GM12878 (cell line): ENCODE results near the gene SIPA1. TPM values are rescaled to one million over a fixed set of nuclear protein-coding genes. Genes with fewer than 3 reads are reported as not detected.

Experiments used
- CBFB ChIP-seq: IDR thresholded peaks from 2 replicates; pipeline ENCODE4 v1.6.1; 2016; ENCODE audit warnings: antibody characterized with exemption, low read depth
- CBX5 ChIP-seq: sonication (generic); IDR thresholded peaks from 2 replicates; pipeline ENCODE4 v1.6.1; 2016; ENCODE audit warnings: low read depth, moderate library complexity, mild to moderate bottlenecking, inconsistent platforms
- CREM ChIP-seq: IDR thresholded peaks from 2 replicates; pipeline ENCODE4 v1.6.1; 2014; ENCODE audit warnings: antibody characterized with exemption, low read depth
- EED ChIP-seq: sonication (generic); IDR thresholded peaks from 2 replicates; pipeline ENCODE4 v1.6.1; 2016; ENCODE audit warnings: antibody characterized with exemption, low read depth
- EP300 ChIP-seq, 2 experiments: fragments of 150-350 bp in 1 of 2; IDR thresholded peaks; 2 replicates each; pipeline ENCODE4 v1.6.1; 2011 to 2012; ENCODE audit warnings: low read depth in 2 of 2, low read length in 2 of 2, borderline replicate concordance in 1 of 2, improper control_type of control experiment in 1 of 2, inconsistent platforms in 1 of 2; ENCODE audit not compliant: control insufficient read depth in 1 of 2
- HDAC2 ChIP-seq: fragments of 200-600 bp; sonication (generic); IDR thresholded peaks from 2 replicates; pipeline ENCODE4 v1.6.1; 2017
- JUNB ChIP-seq: IDR thresholded peaks from 2 replicates; pipeline ENCODE4 v1.6.1; 2016; ENCODE audit warnings: antibody characterized with exemption, mild to moderate bottlenecking
- JUND ChIP-seq: IDR thresholded peaks from 2 replicates; pipeline ENCODE4 v1.6.1; 2012; ENCODE audit warnings: low read depth, mild to moderate bottlenecking, low read length, improper control_type of control experiment, moderate library complexity
- MEF2A ChIP-seq: IDR thresholded peaks from 2 replicates; pipeline ENCODE4 v1.6.1; 2011; ENCODE audit warnings: low read depth, mild to moderate bottlenecking, low read length, moderate library complexity; ENCODE audit not compliant: insufficient read depth
- NR2C1 ChIP-seq: fragments of 450-650 bp; IDR thresholded peaks from 2 replicates; pipeline ENCODE4 v1.6.1; 2017; ENCODE audit warnings: antibody characterized with exemption, mild to moderate bottlenecking, moderate library complexity
- PAX5 ChIP-seq: IDR thresholded peaks from 2 replicates; pipeline ENCODE4 v1.6.1; 2011; ENCODE audit warnings: low read depth, low read length, borderline replicate concordance
- RAD51 ChIP-seq: fragments of 450-650 bp; IDR thresholded peaks from 2 replicates; pipeline ENCODE4 v1.6.1; 2016; ENCODE audit warnings: moderate library complexity, mild to moderate bottlenecking, inconsistent platforms
- SP1 ChIP-seq: IDR thresholded peaks from one replicate; pipeline ENCODE4 v1.6.1; 2011; ENCODE audit warnings: low read depth, low read length
- TBL1XR1 ChIP-seq: IDR thresholded peaks from 2 replicates; pipeline ENCODE4 v1.6.1; 2012; ENCODE audit warnings: low read depth, low read length, improper control_type of control experiment
- YBX1 ChIP-seq: fragments of 450-650 bp; IDR thresholded peaks from 2 replicates; pipeline ENCODE4 v1.6.1; 2016; ENCODE audit warnings: antibody characterized with exemption
- YY1 ChIP-seq: IDR thresholded peaks from 2 replicates; pipeline ENCODE4 v1.6.1; 2011; ENCODE audit warnings: low read depth, mild to moderate bottlenecking, low read length
- ZNF217 ChIP-seq: fragments of 450-650 bp; IDR thresholded peaks from 2 replicates; pipeline ENCODE4 v1.6.1; 2017; ENCODE audit warnings: antibody characterized with exemption, mild to moderate bottlenecking
- ZSCAN29 ChIP-seq: fragments of 450-650 bp; IDR thresholded peaks from 2 replicates; pipeline ENCODE4 v1.6.1; 2017; ENCODE audit warnings: mild to moderate bottlenecking, moderate library complexity
- polyA plus RNA-seq, 11 experiments: library from polyadenylated mRNA; depleted of rRNA in 4 of 11; unstranded in 6 of 11; stranded (reverse) in 5 of 11; fragments of >200 nt; fragmentation: Nextera tagmentation in 4 of 11; fragmentation: Illumina TruSeq in 1 of 11; extraction: Ambion mirVana in 4 of 11; extraction: Trizol in 1 of 11; gene quantifications; 1 replicate in 1 of 11; 2 replicates in 10 of 11; pipeline versions ENCODE4 v1.2.1 to v1.2.3, GENCODE V29; 2011 to 2016; ENCODE audit warnings: inconsistent platforms in 2 of 11, missing spikeins in 2 of 11, low read depth in 1 of 11
- total RNA-seq, 4 experiments: library from RNA; depleted of rRNA in 3 of 4; stranded (reverse); fragments of >200 nt in 3 of 4; fragmentation: Illumina TruSeq in 1 of 4; extraction: Trizol in 1 of 4; gene quantifications; 2 replicates each; pipeline versions ENCODE4 v1.2.1 to v1.2.3, GENCODE V29; 2013 to 2021
- TF ChIP-seq, protein P1 (sequence below): IDR thresholded peaks from 2 replicates; pipeline ENCODE4 v1.6.1; 2012; ENCODE audit warnings: improper control_type of control experiment, low read depth, low read length; ENCODE audit not compliant: insufficient replicate concordance
- TF ChIP-seq, protein P2 (sequence below), 3 experiments: IDR thresholded peaks in 2 of 3; conservative IDR thresholded peaks in 1 of 3; 2 replicates each; pipeline ENCODE4 v1.5.1; 2011; ENCODE audit warnings: low read depth in 3 of 3, low read length in 3 of 3, mild to moderate bottlenecking in 3 of 3, control low read depth in 2 of 3, moderate library complexity in 2 of 3, inconsistent platforms in 1 of 3, mixed read lengths in 1 of 3; ENCODE audit not compliant: control insufficient read depth in 2 of 3, insufficient read depth in 1 of 3; ENCODE audit errors: extremely low read depth in 1 of 3
- TF ChIP-seq, protein P3 (sequence below): fragments of 450-650 bp; conservative IDR thresholded peaks from 2 replicates; pipeline ENCODE4 v1.6.1; 2017; ENCODE audit warnings: mild to moderate bottlenecking, moderate library complexity

The SIPA1 gene
- total and polyA plus RNA-seq, 10 of the 15 experiments (the other 5 are each of a cell fraction or from before 2014, with no cell fraction given): 1.0 to 139 (median 33.4) TPM

DNA sequence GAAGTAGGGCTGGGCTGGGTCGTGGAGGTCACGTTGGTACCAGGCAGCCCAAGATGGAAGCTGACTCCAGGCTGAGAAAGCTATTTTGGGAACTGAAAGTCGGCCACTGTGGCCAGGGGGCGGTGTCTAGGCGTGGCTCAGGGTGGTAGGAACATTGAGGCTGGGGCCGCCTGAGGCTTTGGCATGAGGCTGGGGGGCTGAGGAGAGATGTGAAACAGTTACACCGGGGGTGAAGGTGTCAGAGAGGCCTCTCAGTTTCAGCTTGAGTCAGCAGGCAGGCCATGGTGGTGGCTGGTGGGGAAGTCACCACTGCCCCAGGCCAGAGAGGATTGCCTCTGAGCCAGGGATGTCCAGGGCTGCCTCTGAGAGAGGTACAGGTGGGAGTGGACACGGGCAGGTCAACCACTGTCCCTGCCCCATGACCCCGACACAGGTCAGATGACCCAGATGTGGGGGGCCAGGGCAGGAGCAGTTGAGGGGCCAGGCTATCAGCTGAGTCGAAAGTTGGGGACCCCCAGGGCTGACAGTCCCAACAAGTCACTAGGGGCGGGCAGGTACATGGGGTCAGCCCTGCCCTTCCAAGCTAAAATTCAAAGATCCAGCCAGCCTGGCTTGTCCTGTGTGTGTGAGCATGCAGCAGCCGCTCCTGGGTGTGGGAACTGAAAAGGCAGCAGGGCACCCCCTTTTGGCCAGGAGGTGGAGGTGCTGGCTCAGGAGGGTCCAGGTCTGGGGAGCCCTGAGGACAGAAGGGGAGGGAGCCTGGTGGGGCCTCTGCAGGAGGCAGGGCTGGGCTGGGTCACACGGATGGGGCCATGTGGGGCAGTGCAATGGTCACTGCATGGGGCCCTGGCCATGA lies 49.5 kb upstream of the SIPA1 start (continued):
- TF ChIP-seq, protein P1, sequence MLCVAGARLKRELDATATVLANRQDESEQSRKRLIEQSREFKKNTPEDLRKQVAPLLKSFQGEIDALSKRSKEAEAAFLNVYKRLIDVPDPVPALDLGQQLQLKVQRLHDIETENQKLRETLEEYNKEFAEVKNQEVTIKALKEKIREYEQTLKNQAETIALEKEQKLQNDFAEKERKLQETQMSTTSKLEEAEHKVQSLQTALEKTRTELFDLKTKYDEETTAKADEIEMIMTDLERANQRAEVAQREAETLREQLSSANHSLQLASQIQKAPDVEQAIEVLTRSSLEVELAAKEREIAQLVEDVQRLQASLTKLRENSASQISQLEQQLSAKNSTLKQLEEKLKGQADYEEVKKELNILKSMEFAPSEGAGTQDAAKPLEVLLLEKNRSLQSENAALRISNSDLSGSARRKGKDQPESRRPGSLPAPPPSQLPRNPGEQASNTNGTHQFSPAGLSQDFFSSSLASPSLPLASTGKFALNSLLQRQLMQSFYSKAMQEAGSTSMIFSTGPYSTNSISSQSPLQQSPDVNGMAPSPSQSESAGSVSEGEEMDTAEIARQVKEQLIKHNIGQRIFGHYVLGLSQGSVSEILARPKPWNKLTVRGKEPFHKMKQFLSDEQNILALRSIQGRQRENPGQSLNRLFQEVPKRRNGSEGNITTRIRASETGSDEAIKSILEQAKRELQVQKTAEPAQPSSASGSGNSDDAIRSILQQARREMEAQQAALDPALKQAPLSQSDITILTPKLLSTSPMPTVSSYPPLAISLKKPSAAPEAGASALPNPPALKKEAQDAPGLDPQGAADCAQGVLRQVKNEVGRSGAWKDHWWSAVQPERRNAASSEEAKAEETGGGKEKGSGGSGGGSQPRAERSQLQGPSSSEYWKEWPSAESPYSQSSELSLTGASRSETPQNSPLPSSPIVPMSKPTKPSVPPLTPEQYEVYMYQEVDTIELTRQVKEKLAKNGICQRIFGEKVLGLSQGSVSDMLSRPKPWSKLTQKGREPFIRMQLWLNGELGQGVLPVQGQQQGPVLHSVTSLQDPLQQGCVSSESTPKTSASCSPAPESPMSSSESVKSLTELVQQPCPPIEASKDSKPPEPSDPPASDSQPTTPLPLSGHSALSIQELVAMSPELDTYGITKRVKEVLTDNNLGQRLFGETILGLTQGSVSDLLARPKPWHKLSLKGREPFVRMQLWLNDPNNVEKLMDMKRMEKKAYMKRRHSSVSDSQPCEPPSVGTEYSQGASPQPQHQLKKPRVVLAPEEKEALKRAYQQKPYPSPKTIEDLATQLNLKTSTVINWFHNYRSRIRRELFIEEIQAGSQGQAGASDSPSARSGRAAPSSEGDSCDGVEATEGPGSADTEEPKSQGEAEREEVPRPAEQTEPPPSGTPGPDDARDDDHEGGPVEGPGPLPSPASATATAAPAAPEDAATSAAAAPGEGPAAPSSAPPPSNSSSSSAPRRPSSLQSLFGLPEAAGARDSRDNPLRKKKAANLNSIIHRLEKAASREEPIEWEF: no peak
- peak; percentile 71 for TF ChIP-seq CREM
- TF ChIP-seq HDAC2: no peak
- TF ChIP-seq, protein P2, sequence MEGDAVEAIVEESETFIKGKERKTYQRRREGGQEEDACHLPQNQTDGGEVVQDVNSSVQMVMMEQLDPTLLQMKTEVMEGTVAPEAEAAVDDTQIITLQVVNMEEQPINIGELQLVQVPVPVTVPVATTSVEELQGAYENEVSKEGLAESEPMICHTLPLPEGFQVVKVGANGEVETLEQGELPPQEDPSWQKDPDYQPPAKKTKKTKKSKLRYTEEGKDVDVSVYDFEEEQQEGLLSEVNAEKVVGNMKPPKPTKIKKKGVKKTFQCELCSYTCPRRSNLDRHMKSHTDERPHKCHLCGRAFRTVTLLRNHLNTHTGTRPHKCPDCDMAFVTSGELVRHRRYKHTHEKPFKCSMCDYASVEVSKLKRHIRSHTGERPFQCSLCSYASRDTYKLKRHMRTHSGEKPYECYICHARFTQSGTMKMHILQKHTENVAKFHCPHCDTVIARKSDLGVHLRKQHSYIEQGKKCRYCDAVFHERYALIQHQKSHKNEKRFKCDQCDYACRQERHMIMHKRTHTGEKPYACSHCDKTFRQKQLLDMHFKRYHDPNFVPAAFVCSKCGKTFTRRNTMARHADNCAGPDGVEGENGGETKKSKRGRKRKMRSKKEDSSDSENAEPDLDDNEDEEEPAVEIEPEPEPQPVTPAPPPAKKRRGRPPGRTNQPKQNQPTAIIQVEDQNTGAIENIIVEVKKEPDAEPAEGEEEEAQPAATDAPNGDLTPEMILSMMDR (IDR thresholded peaks at IDR 0.05 in 2 of 3, conservative IDR thresholded peaks at IDR 0.05 in 1 of 3; ENCODE audit: control insufficient read depth in 2 of 3, extremely low read depth in 1 of 3, insufficient read depth in 1 of 3, low read depth in 3 of 3, low read length in 3 of 3): peak; percentile 83 to 91 (median 88)
- no peak for TF ChIP-seq YBX1
- peak; percentile 88 for TF ChIP-seq PAX5
- TF ChIP-seq ZNF217: peak; percentile 71; the same call in 1 of the 2 replicates
- peak; percentile 54; the same call in 1 of the 2 replicates for TF ChIP-seq NR2C1
- peak; percentile 92 for TF ChIP-seq JUNB
- TF ChIP-seq ZSCAN29: no peak
- TF ChIP-seq CBFB: peak; percentile 89
- TF ChIP-seq EED: peak; percentile 98
- TF ChIP-seq MEF2A: peak; percentile 98
- peak; percentile 90 for TF ChIP-seq YY1
- peak; percentile 82 to 95 for TF ChIP-seq EP300 (IDR thresholded peaks at IDR 0.05; ENCODE audit: borderline replicate concordance in 1 of 2, control insufficient read depth in 1 of 2, low read depth in 2 of 2, low read length in 2 of 2)
- TF ChIP-seq SP1: peak; percentile 87
- TF ChIP-seq, protein P3, sequence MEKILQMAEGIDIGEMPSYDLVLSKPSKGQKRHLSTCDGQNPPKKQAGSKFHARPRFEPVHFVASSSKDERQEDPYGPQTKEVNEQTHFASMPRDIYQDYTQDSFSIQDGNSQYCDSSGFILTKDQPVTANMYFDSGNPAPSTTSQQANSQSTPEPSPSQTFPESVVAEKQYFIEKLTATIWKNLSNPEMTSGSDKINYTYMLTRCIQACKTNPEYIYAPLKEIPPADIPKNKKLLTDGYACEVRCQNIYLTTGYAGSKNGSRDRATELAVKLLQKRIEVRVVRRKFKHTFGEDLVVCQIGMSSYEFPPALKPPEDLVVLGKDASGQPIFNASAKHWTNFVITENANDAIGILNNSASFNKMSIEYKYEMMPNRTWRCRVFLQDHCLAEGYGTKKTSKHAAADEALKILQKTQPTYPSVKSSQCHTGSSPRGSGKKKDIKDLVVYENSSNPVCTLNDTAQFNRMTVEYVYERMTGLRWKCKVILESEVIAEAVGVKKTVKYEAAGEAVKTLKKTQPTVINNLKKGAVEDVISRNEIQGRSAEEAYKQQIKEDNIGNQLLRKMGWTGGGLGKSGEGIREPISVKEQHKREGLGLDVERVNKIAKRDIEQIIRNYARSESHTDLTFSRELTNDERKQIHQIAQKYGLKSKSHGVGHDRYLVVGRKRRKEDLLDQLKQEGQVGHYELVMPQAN: peak; percentile 79
- TF ChIP-seq CBX5: no peak
- peak; percentile 55; the same call in 1 of the 2 replicates for TF ChIP-seq RAD51
- peak; percentile 97 for TF ChIP-seq JUND
- TF ChIP-seq TBL1XR1: peak; percentile 77; the same call in 1 of the 2 replicates
